HG03025 (cell line): Measurements from ENCODE around the gene RNF10.
"Not testable (repeated sequence)": the region's sequence is repeated elsewhere in the genome, so short reads cannot be mapped to it uniquely, and the experiment has no call there.

Experiments
- ATAC-seq: cut with Tn5 transposase; IDR thresholded peaks from one replicate; pipeline ENCODE4 v1.9.1; 2021; ENCODE audit warnings: mild to moderate bottlenecking, moderate library complexity; ENCODE audit not compliant: unreplicated experiment, low FRiP score

RNF10 gene

DNA sequence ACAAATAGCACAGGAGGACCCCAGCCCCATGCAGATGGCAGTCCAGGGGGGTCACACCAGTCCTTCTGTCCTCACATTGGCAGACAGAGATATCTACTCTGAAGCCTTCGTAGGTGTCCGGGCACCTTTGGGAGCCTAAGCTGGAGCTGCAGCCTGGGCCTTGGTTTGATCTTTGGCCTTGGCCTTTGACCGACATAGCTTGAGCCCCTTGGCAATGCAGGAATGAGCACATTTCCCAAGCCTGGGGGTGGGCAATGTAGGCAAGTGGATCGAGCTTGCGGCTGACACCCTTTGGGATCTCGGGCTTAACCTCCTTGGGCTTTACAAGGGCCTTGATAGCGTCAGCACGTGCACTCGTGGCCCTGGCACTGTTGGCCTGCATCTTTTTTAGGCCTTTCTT is 11.6 kb upstream of the RNF10 start:
- no peak for ATAC-seq

DNA sequence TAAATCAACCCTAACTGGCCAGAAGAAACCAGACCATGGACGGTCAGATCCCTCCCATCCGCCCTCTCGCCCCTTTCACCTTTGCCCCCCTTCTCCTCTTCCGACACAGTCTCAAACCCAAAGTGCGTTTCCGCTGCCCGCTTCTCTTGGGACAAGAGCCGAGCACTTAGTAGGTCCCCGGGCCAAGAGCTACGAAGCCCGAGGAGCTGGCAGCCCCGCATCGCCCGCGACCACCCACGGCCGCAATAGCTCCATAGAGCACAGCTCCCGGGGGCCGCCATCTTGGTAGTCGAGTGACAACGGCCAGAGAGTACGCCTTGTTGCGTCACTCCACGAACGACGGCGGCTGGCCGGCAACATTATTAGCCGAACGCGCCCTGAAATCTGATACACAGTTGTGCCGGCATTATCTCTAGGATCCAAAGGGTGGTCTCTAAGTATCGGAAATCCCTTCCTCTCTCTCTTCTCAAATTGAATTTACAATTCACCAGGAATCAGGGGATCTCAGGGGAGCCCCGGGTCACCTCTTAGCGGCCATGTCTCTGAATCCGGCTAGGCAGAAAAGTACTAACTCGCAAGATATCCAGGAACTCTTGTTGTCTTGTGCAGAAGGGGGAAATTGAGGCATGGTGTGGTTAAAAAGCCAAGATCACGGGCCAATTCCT is 5.2 kb upstream of the RNF10 start, which contains the start of gene COQ5:
Gene COQ5, minus strand, starts transcription at position 298 of the 665 bp plus-strand sequence. Its CDS starts 17 bp downstream, at position 281.
- ATAC-seq: peak; percentile 60

DNA sequence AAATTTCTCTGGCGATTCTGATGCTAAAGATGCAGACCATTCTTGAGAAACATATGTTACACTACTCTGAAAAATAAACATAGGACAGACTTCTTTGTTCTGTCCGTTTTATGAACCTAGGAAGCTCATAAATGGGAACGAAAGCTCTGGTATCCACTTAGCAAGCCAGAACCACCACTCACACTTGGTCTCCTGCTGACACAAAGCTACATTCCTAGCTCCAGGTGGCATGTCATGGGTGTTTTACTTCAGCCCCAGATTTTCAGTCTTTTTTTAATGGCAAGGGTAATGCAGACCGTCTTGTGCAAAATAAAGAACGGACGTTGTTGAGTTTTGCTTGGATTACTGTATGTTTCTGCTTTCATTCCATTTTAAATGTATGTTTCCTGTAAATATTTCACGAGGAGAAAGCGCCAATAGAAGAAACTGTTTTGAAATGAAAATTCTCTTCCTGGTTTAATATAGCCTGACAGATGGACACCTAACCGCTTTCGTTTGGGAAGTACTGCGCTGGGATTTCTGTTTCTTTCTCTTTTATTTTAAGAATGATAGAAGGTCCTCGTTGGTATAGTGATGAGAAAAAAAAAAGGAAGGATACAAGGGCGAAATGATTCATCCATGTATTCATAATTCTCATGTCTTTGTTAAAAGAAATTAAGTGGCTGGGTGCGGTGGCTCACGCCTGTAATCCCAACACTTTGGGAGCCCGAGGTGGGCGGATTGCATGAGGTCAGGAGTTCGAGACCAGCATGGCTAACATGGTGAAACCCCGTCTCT is 4.3 kb upstream of the RNF10 start:
- ATAC-seq: no peak

DNA sequence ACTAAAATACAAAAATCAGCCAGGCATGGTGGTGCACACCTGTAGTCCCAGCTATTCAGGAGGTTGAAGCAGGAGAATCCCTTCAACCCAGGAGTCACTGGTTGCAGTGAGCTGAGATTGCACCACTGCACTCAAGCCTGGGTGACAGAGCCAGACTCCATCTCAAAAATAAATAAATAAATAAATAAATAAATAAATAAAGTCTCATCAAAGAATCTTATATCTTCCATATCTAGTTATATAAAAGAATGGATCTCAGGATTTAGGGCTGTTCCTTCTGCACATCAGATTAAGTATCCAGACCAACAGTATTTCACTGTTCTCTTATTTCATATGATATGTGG is 3.8 kb upstream of the RNF10 start:
- not testable (repeated sequence) for ATAC-seq

DNA sequence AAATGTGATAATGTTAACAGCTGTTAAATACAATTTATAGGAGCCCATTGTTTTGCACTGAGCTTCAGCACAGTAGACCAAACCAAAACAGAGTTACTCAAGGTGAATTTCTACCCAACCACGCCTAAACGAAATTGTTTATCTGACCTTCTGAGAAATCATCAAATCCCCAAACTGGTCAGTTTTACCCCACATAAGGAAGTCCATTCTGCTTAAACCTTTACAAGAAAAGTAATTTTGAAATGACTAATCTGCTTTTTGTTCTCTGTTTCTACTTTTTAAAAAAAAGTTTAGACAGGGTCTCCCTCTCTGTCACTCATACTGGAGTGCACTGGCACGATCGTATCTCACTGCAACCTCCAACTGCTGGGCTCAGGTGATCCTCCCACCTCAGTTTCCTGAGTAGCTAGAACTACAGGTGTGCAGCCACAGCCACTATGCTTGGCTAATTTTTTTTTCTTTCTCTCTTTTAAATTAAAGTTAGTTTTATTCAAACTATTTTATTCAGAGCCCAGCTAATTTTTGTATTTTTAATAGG is 1.4 kb upstream of the RNF10 start:
- no peak for ATAC-seq

DNA sequence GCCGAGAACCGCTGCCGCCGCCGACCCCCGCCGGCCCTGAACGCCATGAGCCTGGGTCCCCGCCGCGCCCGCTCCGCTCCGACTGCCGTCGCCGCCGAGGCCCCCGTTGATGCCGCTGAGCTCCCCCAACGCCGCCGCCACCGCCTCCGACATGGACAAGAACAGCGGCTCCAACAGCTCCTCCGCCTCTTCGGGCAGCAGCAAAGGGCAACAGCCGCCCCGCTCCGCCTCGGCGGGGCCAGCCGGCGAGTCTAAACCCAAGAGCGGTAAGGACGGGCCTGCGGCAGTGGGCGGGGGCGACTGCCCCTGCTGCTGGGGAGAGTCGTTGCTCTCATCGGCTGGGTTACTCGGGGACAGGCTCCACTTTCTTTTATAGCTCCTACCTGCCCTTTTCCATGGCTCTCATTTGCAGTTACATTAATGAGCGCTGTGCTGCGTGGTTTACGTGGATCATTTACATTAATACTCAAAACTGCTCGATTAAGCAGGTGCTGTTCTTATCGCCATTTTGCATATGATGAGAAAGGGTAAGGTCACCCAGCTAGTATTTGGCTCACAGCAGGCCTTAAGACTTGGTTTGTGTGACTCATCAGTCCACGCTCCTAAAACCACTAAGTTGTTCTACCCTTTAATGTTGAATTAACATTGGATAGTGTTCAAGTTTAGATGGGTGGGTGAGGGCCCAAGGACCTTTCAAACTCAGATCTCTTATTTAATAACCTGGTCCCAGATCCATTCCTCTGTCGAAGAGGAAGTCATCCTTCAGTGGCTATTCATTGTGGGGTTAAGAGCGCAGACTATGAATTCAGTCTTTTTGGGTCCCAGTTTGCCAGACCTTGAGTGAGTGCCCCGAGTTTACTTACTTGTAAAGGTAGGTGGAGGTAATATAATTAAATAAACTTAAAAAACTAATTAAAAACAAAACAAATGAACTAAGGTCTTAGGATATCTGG is 823 bp downstream of the RNF10 start:
- no peak for ATAC-seq

DNA sequence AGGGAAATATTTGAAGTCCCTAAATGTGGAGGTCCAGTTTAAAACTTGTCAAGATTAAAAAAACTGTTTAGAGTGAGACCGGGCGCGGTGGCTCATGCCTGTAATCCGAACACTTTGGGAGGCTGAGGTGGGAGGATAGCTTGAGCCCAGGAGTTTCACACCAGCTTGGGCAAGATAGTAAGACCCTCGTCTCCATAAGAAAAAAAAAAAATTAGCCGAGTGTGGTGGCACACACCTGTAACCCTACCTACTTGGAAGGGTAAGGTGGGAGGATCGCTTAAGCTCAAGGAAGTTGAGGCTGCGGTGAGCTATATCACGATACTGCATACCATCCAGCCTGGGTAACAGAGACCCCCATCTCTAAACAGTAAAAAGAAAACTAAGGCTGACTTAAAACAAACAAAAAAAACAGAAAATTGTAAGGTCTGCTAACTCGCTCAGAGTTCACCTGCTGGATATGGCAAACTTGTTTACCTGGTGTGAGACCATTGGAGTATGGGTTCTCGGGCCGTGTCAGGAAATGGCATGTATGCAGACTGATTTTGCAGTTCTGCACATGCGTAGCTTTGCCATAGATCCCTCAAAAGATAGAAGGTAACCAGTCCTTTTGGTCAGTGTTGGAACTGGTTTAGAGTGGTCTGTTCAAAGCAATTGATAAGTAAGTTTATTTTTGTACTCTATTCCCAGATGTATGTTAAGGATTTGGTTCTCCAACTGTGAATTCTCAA is 2.1 kb downstream of the RNF10 start:
- no peak for ATAC-seq

DNA sequence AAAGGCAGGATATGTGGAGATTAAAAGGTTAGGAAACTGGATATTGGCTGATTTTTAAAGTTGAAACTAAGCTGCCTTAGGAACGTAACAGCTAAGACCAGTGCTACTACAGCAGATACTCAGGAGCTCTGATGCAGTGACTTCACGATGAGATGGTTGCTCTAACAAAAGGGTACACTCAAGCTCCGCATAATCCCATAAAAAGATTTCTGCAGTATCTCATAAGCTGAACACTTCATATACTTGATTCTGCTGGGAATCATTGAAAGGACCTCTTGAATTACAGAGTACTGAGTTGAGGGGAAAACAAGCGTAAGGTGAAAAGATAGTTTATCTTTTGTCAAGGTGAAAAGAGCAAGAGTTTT is 3.7 kb downstream of the RNF10 start:
- no peak for ATAC-seq

DNA sequence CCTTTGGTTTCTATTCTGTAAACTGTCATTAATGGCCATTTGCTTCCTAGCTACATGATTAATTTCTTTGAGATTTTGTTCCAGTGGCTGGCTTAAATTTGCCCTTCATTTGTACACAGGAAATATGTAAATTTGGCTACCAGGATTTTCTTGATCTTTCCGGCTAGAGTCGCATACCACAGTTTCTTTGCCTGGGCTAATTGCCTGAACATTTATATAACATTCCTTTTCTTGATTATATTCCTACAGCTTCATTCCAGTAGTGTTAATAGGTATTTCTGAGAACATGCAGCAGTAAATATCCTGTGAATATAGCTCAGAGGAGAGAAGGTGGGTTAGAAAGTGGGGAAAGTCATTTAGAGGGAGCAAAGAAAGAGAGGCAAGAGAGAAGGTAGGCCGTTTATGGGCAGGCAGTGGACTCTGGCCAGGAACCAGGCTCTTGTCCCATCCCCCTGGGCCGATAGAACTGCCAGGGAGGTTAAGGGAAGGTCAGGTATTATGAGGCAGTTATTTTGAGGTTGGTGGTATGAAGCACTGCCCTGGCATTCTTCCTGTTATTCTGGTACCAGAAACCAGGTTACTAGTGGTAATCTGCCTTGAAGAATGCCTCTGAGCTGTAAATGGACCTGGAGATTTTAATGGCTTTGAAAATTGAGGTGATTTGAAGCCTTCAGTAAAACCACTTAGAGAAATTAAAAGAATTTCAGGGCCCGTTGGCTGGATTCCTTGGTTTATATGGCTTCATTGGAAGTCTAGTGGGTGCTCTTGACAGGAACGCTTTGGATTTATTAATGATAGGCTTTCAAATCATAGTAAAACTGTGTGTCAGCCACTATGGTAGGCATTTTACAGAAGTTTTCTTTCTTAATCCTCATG is 4.4 kb downstream of the RNF10 start:
- ATAC-seq: no peak

DNA sequence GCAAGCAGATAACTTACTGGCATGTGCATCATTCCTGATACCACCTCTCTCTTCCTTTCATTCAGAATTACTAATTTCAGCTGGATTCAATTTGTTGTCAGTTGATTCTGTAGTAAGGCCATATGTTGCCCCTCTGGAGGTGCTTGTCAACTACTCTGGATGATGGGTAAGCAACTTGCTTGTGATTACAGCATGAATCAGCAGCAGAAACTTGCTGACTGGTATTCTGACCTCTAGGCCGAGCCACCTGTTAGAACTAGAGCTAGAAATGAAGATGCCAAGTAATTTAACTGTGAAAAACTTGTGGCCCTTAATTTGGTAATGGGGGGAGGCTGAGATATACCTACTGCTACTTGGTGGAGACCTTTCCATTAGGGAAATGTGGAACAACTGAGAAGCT is 5.1 kb downstream of the RNF10 start:
- no peak for ATAC-seq

DNA sequence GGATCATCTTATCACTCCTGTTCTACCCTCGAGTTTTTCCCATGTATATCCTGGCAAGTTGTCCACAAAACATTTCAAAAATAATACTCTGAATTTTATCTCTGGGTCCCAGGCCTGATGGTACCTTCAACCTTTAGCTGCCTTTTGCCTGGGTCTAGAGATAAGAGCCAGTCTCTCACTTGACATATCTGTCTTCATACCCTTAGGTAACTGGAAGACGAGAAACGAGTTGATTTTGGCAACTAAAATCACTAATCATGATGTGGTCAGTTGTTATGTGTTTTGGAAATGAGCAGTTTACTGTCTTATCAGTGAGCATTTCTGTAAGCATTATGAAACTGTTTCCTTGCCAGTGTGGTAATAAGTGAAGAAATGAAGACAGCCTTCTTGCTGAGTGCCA is 6.3 kb downstream of the RNF10 start:
- ATAC-seq: no peak

DNA sequence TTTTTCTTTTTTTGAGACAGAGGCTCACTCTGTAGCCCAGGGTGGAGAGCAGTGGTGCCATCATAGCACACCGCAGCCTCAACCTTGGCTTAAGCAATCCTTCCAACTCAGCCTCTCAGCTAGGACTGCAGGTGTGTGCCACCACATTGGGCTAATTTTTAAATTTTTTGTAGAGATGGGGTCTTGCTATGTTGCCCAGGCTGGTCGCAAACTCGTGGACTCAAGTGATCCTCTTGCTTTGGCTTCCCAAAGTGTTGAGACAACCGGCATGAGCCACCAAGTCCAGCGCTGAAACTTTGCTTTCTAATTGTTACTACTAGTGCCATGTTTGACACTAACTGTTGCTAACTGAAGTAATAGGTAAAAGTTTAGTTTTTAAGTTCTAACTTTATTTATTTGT is 8.0 kb downstream of the RNF10 start:
- no peak for ATAC-seq

DNA sequence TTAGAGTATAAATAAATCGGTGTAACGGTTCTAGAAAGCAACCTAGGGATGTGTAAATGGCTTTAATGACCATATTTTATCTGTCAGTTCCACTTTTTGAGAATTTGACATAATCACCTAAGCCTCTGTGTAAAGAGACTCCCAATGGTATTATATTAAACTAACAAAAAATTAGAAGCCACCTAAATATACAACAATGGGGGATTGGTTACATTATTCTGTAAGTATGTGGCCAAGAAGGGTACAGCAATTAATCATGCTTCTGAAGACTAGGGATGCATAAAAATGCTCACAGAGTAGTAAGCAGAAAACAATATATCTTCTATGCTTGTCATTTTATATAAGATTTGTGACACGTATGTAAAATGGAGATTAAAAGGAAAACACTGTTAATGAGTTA is 10.5 kb downstream of the RNF10 start:
- no peak for ATAC-seq

DNA sequence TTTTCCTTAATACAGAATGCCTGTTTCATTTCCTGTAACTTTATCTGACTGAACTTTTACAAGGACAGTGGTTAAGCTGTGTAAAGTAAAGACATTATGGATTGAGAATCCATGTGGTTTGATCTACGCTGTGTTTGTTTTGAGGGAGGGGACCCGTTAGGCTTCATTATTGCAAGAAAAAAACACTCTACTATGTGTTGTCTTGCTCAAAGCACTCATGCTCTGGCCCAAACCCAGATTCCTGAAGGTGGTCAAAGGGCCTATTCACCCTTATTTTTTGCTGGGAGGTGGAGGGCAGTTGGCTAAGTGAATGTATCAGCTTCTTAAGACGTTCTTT is 11.9 kb downstream of the RNF10 start:
- ATAC-seq: no peak

DNA sequence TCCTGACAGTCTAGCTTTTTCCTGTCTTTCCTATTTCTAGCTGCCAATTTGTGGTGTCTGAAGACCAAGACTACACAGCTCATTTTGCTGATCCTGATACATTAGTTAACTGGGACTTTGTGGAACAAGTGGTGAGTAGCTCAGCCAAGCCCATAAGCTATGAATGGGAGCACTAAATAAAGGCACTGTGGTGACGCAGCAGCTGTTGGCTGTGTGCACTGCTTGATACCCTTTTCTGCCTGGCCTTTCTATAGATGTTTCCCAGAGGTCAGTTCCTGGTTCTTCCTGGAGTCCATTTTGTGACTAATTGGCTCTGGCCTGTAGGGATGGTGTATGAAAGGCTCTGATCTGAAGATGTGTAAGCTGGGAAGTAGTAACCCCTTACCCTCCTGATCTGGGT is 20.5 kb downstream of the RNF10 start:
- no peak for ATAC-seq

DNA sequence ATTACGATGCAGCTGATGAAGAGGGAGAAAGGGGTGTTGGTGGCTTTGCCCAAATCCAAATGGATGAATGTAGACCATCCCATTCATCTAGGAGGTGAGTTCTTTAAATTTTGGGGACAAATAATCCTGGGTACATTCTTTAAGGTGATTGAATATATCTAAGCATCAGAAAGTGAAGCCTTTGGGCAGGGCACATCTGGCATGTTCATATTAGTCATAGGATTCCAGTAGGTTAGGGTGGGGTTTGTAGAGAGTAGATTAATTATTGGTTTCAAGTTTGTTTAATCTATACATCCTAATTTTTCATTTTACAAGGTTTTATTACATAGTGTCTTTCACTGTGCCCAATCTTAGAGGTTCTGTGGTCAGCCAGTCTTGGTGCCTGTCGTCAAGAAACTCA is 23.4 kb downstream of the RNF10 start:
- ATAC-seq: no peak

DNA sequence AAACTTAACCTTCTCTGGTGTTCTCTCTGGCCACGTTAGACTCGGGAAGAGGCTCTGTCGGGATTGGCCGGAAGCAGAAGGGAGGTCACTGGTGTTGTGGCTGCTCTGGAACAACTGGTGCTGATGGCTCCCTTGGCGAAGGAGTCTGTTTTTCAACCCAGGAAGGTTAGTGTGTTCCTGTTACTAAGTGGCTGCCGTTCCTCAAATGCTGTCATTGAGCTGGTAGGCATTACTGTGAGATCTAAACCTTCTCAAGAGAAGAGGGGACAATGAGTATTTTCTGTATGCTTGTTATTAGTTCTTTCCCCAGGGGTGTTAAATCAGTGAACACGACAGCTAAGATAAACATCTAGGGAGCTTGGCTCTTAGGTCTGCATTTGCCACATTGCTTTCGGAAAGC is 28.8 kb downstream of the RNF10 start:
- ATAC-seq: no peak

DNA sequence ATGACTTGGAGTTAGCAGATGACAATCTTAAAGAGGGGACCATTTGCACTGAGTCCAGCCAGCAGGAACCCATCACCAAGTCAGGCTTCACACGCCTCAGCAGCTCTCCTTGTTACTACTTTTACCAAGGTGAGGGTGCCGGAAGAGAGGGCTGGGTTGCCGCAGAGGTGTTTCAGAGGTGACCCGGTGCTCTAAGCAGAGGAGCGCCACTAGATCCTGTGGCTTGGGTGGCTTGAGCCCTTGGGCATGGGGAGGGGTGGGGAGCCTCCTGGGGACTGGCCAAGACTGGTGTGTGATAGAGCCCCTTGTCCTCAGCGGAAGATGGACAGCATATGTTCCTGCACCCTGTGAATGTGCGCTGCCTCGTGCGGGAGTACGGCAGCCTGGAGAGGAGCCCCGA is 29.3 kb downstream of the RNF10 start:
- no peak for ATAC-seq

DNA sequence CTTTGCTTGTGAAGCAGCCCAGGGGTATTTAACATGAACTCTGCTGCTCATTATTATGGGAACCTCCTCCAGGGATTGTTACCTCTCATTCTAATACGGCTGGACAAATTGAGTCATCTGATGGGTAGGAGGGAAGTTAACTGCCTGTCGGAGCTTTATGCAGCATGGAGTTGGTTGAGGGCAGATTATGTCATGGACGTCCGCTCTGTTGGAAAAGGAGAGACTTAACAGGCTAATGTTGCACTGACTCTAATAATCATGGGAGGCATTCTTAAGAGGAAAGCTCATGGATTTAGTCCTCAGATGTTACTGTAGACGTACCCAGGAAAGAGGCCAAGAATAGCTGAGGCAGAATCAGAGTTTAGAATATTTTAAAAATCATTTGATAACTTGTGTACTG is 37.1 kb downstream of the RNF10 start:
- ATAC-seq: no peak

DNA sequence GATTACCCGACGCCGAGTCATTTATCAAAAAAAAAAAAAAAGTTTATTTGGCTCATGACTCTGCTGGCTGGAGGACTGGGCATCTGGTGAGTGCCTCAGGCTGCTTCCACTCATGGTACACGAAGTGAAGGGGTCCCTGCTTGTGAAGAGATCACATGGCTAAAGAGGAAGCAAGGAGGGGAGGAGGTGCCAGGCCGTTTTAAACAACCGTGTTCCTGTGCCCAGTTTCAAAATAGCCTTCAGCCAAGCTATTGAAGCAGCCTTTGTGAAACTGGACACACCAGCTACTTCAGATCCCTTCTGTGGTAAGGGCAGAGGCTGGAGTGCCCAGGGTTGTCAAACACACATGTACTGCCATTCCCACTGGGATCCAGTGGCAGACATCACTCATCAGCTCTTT is 39.4 kb downstream of the RNF10 start:
- no peak for ATAC-seq
